ENCODE measurements around the gene MCRIP1. TPM values are rescaled to one million over a fixed set of nuclear protein-coding genes. Genes with fewer than 3 reads are reported as not detected.
A peak's percentile ranks its signal among the peaks of the same experiment; 100 is the strongest.

MCRIP1 gene
- total and polyA plus RNA-seq, 2 experiments from 2014 or later = 161 to 233 TPM

- peak overlapping the region; percentile 95 for H3K27ac ChIP-seq
- H3K36me3 ChIP-seq = peaks cover 14% of the 10 kb centered on the region
- peaks cover 16% of the 10 kb centered on the region for H3K4me1 ChIP-seq (ENCODE audit: low read depth)
- H3K27me3 ChIP-seq = no peaks in the 10 kb centered on the region
- TF ChIP-seq CTCF (IDR thresholded peaks at IDR 0.05; ENCODE audit: low read depth, low read length) = no peak
- peak in 1 of 2 donors; percentile 31 for DNase-seq (ENCODE audit: low read depth in 1 of 2, low spot score in 1 of 2)
- peak overlapping the region; percentile 87 for H3K4me3 ChIP-seq
- no peaks in the 10 kb centered on the region for H3K9me3 ChIP-seq (ENCODE audit: low read depth)
Measured at GRCh38 chr17:81858967-81859905, 26.1 kb upstream of the MCRIP1 start.

- no peak for TF ChIP-seq CTCF (IDR thresholded peaks at IDR 0.05; ENCODE audit: low read depth, low read length)
- Histone ChIP-seq H3K27ac (no peak overlapping the region), H3K9me3 (ENCODE audit: low read depth) (no peaks in the 10 kb centered on the region), H3K27me3 (no peaks in the 10 kb centered on the region), H3K4me3 (no peak overlapping the region), H3K4me1 (ENCODE audit: low read depth) (peaks cover 16% of the 10 kb centered on the region), H3K36me3 (peaks cover 20% of the 10 kb centered on the region)
- no peak for DNase-seq (ENCODE audit: low read depth in 1 of 2, low spot score in 1 of 2)
Measured at GRCh38 chr17:81858170-81858966, 25.3 kb upstream of the MCRIP1 start.

GRCh38 chr17:81854974-81855774 is 22.1 kb upstream of the MCRIP1 start:
- no peak overlapping the region for H3K4me3 ChIP-seq
- no peak for DNase-seq (ENCODE audit: low read depth in 1 of 2, low spot score in 1 of 2)
- no peaks in the 10 kb centered on the region for H3K9me3 ChIP-seq (ENCODE audit: low read depth)
- H3K4me1 ChIP-seq (ENCODE audit: low read depth) = peaks cover 9% of the 10 kb centered on the region
- TF ChIP-seq CTCF (IDR thresholded peaks at IDR 0.05; ENCODE audit: low read depth, low read length) = no peak
- H3K27ac ChIP-seq = no peak overlapping the region
- H3K36me3 ChIP-seq = peaks cover 36% of the 10 kb centered on the region
- H3K27me3 ChIP-seq = no peaks in the 10 kb centered on the region

- Histone ChIP-seq H3K27me3 (no peaks in the 10 kb centered on the region), H3K4me1 (ENCODE audit: low read depth) (no peaks in the 10 kb centered on the region), H3K36me3 (peaks cover 35% of the 10 kb centered on the region), H3K27ac (no peak overlapping the region), H3K4me3 (no peak overlapping the region), H3K9me3 (ENCODE audit: low read depth) (no peaks in the 10 kb centered on the region)
- DNase-seq (ENCODE audit: low read depth in 1 of 2, low spot score in 1 of 2) = no peak
- TF ChIP-seq CTCF (IDR thresholded peaks at IDR 0.05; ENCODE audit: low read depth, low read length) = no peak
Measured at GRCh38 chr17:81852237-81852636, 19.1 kb upstream of the MCRIP1 start.

- Histone ChIP-seq H3K27ac (no peak overlapping the region), H3K4me1 (ENCODE audit: low read depth) (no peaks in the 10 kb centered on the region), H3K4me3 (no peak overlapping the region), H3K27me3 (no peaks in the 10 kb centered on the region), H3K36me3 (peaks cover 43% of the 10 kb centered on the region), H3K9me3 (ENCODE audit: low read depth) (no peaks in the 10 kb centered on the region)
- DNase-seq (ENCODE audit: low read depth in 1 of 2, low spot score in 1 of 2) = no peak
- TF ChIP-seq CTCF (IDR thresholded peaks at IDR 0.05; ENCODE audit: low read depth, low read length) = no peak
Measured at GRCh38 chr17:81851423-81851822, 18.3 kb upstream of the MCRIP1 start.
